HepG2 (cell line): ENCODE measurements around the gene TTC38. TPM values are rescaled to one million over a fixed set of nuclear protein-coding genes. Genes with fewer than 3 reads are reported as not detected.
A peak's percentile ranks its signal among the peaks of the same experiment; 100 is the strongest.

Source experiments
- ARNT2 ChIP-seq: sonication (generic); formaldehyde crosslinking; IDR thresholded peaks from 2 replicates; pipeline ENCODE4 v1.8.0; 2022; ENCODE audit warnings: mild to moderate bottlenecking, low read depth, missing genetic modification reagents, moderate library complexity
- CAMTA2 ChIP-seq: sonication (generic); formaldehyde crosslinking; IDR thresholded peaks from 2 replicates; pipeline ENCODE4 v1.4.0; 2020; ENCODE audit warnings: mild to moderate bottlenecking, missing genetic modification reagents, borderline replicate concordance
- FOSL1 ChIP-seq: sonication (generic); formaldehyde crosslinking; IDR thresholded peaks from 2 replicates; pipeline ENCODE4 v1.9.0; 2021; ENCODE audit warnings: missing genetic modification reagents, borderline replicate concordance
- KDM3A ChIP-seq: IDR thresholded peaks from 2 replicates; pipeline ENCODE4 v1.6.1; 2018; ENCODE audit warnings: low read depth, missing compliant biosample characterization
- MED8 ChIP-seq: sonication (generic); formaldehyde crosslinking; IDR thresholded peaks from 2 replicates; pipeline ENCODE4 v1.8.1; 2023; ENCODE audit warnings: mild to moderate bottlenecking, missing genetic modification reagents; ENCODE audit not compliant: insufficient replicate concordance
- NFYC ChIP-seq: IDR thresholded peaks from 2 replicates; pipeline ENCODE4 v1.6.1; 2016; ENCODE audit warnings: missing genetic modification reagents, missing compliant biosample characterization
- SMAD3 ChIP-seq: sonication (generic); formaldehyde crosslinking; IDR thresholded peaks from 2 replicates; pipeline ENCODE4 v1.4.0; 2020; ENCODE audit warnings: missing genetic modification reagents
- TBL1XR1 ChIP-seq: fragments of 150-350 bp; IDR thresholded peaks from 2 replicates; pipeline ENCODE4 v1.6.1; 2014; ENCODE audit warnings: borderline replicate concordance, low read length; ENCODE audit not compliant: partially characterized antibody
- ZKSCAN8 ChIP-seq: IDR thresholded peaks from 2 replicates; pipeline ENCODE4 v1.6.1; 2016; ENCODE audit warnings: borderline replicate concordance, missing genetic modification reagents, missing compliant biosample characterization
- ZNF143 ChIP-seq: sonication (generic); formaldehyde crosslinking; IDR thresholded peaks from 2 replicates; pipeline ENCODE4 v1.4.0; 2020; ENCODE audit warnings: missing genetic modification reagents
- ZNF343 ChIP-seq: sonication (generic); formaldehyde crosslinking; IDR thresholded peaks from 2 replicates; pipeline ENCODE4 v1.4.0; 2020; ENCODE audit warnings: mild to moderate bottlenecking, missing genetic modification reagents
- ZNF83 ChIP-seq: sonication (generic); formaldehyde crosslinking; IDR thresholded peaks from 2 replicates; pipeline ENCODE4 v1.4.0; 2020; ENCODE audit warnings: missing genetic modification reagents, mild to moderate bottlenecking, borderline replicate concordance
- polyA plus RNA-seq, 8 experiments: library from polyadenylated mRNA; depleted of rRNA in 3 of 8; stranded (reverse) in 7 of 8; unstranded in 1 of 8; fragments of >200 nt; fragmentation: Illumina TruSeq in 4 of 8; extraction: Trizol in 4 of 8; gene quantifications; 2 replicates each; pipeline versions ENCODE4 v1.2.1 to v1.2.3, GENCODE V29; 2011 to 2016; ENCODE audit warnings: low read depth in 4 of 8, missing spikeins in 1 of 8, mixed read lengths in 1 of 8; ENCODE audit not compliant: insufficient read depth in 1 of 8
- total RNA-seq, 5 experiments: library from RNA; depleted of rRNA; stranded (reverse); fragments of >200 nt; fragmentation: Illumina TruSeq; extraction: Trizol; gene quantifications; 2 replicates each; pipeline ENCODE4 v1.2.3, GENCODE V29; 2016; ENCODE audit warnings: low read depth in 1 of 5
- TF ChIP-seq, protein P1 (sequence below): sonication (generic); formaldehyde crosslinking; IDR thresholded peaks from 2 replicates; pipeline ENCODE4 v1.8.1; 2023; ENCODE audit warnings: mild to moderate bottlenecking, inconsistent platforms, moderate library complexity, missing genetic modification reagents, borderline replicate concordance
- TF ChIP-seq, protein P2 (sequence below): sonication (generic); formaldehyde crosslinking; IDR thresholded peaks from 2 replicates; pipeline ENCODE4 v1.4.0; 2020; ENCODE audit warnings: missing genetic modification reagents
- TF ChIP-seq, protein P3 (sequence below): sonication (generic); formaldehyde crosslinking; IDR thresholded peaks from 2 replicates; pipeline ENCODE4 v1.5.0; 2020; ENCODE audit warnings: mild to moderate bottlenecking, missing genetic modification reagents, borderline replicate concordance
- TF ChIP-seq, protein P4 (sequence below): sonication (generic); formaldehyde crosslinking; IDR thresholded peaks from 2 replicates; pipeline ENCODE4 v1.5.0; 2020; ENCODE audit warnings: mild to moderate bottlenecking, low read depth, missing genetic modification reagents, borderline replicate concordance
- TF ChIP-seq, protein P5 (sequence below): IDR thresholded peaks from 2 replicates; pipeline ENCODE4 v1.6.1; 2016; ENCODE audit warnings: low read depth, control low read depth
- TF ChIP-seq, protein P6 (sequence below): IDR thresholded peaks from 2 replicates; pipeline ENCODE4 v1.6.1; 2016; ENCODE audit warnings: mild to moderate bottlenecking, missing biosample characterization, missing genetic modification reagents

TTC38 gene
- total and polyA plus RNA-seq, 2 of the 13 experiments (the other 11 are each of a cell fraction or from before 2014, with no cell fraction given): 101 to 105 TPM

DNA sequence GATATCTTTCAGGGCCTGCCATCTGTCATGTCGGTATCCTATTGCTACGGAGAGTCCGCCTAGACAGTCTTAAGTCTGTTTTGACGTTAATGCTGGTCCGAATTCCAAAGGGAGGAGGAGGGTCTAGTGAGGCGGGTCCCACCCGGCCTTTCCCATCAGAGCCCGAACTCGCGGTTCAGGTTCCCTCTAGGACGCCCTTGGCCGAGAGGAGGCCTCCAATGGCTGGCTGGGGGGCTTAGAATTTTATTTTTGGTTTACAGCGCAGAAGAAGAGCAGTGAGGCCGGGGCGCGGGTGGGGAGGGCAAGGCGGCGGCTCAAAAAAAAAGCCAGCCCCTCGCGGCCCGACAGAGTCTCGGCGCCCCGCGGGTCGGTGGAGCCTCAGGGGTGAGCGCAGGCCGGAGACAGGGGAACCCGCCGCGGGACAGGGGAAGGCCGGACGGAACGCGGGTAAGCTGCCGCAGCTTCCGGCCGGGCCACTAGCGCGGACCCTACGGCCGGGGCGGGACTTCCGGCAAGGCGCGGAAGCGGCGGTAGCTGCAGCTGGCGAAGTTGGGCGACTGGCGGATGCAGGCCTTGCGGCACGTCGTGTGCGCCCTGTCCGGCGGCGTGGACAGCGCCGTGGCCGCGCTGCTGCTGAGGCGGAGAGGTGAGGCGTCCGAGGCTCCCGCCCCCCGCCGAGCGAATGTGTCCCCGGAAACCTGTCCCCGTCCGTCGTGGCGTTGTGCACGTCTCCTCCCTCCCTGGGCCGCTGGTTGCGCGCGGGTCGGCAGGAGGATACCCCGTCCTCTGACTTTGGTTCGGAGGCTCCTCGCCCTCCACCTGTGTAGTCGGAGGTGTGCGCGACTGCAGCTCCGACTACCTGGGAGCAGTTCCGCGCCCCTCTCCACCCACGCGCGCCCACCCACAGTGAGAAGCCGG is 67.7 kb downstream of the TTC38 start, which contains the start of gene TRMU (continued):
- TF ChIP-seq ZNF83 (CRISPR knock-in tag): 0 out of 2 replicates have a peak, but pooled peaks have one; percentile 62
- TF ChIP-seq KDM3A: peak; percentile 93
- TF ChIP-seq ZNF143 (CRISPR knock-in tag): 0 out of 2 replicates have a peak, but pooled peaks have one; percentile 55
- TF ChIP-seq, protein P1, sequence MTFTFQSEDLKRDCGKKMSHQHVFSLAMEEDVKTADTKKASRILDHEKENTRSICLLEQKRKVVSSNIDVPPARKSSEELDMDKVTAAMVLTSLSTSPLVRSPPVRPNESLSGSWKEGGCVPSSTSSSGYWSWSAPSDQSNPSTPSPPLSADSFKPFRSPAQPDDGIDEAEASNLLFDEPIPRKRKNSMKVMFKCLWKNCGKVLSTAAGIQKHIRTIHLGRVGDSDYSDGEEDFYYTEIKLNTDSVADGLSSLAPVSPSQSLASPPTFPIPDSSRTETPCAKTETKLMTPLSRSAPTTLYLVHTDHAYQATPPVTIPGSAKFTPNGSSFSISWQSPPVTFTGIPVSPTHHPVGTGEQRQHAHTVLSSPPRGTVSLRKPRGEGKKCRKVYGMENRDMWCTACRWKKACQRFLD (CRISPR knock-in tag): peak; percentile 83; the same call in 1 of the 2 replicates
- TF ChIP-seq, protein P2, sequence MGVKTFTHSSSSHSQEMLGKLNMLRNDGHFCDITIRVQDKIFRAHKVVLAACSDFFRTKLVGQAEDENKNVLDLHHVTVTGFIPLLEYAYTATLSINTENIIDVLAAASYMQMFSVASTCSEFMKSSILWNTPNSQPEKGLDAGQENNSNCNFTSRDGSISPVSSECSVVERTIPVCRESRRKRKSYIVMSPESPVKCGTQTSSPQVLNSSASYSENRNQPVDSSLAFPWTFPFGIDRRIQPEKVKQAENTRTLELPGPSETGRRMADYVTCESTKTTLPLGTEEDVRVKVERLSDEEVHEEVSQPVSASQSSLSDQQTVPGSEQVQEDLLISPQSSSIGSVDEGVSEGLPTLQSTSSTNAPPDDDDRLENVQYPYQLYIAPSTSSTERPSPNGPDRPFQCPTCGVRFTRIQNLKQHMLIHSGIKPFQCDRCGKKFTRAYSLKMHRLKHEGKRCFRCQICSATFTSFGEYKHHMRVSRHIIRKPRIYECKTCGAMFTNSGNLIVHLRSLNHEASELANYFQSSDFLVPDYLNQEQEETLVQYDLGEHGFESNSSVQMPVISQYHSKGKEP (CRISPR knock-in tag): peak; percentile 88; the same call in 1 of the 2 replicates
- TF ChIP-seq ZKSCAN8 (CRISPR knock-in tag): peak; percentile 22; the same call in 1 of the 2 replicates
- peak; percentile 94 for TF ChIP-seq ARNT2 (CRISPR knock-in tag)
- TF ChIP-seq ZNF343 (CRISPR knock-in tag): peak; percentile 76; the same call in 1 of the 2 replicates
- peak; percentile 83 for TF ChIP-seq MED8
- peak; percentile 85 for TF ChIP-seq SMAD3 (CRISPR knock-in tag)
- TF ChIP-seq TBL1XR1: no peak
- TF ChIP-seq, protein P3, sequence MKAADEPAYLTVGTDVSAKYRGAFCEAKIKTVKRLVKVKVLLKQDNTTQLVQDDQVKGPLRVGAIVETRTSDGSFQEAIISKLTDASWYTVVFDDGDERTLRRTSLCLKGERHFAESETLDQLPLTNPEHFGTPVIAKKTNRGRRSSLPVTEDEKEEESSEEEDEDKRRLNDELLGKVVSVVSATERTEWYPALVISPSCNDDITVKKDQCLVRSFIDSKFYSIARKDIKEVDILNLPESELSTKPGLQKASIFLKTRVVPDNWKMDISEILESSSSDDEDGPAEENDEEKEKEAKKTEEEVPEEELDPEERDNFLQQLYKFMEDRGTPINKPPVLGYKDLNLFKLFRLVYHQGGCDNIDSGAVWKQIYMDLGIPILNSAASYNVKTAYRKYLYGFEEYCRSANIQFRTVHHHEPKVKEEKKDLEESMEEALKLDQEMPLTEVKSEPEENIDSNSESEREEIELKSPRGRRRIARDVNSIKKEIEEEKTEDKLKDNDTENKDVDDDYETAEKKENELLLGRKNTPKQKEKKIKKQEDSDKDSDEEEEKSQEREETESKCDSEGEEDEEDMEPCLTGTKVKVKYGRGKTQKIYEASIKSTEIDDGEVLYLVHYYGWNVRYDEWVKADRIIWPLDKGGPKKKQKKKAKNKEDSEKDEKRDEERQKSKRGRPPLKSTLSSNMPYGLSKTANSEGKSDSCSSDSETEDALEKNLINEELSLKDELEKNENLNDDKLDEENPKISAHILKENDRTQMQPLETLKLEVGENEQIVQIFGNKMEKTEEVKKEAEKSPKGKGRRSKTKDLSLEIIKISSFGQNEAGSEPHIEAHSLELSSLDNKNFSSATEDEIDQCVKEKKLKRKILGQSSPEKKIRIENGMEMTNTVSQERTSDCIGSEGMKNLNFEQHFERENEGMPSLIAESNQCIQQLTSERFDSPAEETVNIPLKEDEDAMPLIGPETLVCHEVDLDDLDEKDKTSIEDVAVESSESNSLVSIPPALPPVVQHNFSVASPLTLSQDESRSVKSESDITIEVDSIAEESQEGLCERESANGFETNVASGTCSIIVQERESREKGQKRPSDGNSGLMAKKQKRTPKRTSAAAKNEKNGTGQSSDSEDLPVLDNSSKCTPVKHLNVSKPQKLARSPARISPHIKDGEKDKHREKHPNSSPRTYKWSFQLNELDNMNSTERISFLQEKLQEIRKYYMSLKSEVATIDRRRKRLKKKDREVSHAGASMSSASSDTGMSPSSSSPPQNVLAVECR: peak; percentile 95
- TF ChIP-seq NFYC (CRISPR knock-in tag): peak; percentile 37; the same call in 1 of the 2 replicates
- TF ChIP-seq, protein P4, sequence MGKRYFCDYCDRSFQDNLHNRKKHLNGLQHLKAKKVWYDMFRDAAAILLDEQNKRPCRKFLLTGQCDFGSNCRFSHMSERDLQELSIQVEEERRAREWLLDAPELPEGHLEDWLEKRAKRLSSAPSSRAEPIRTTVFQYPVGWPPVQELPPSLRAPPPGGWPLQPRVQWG (CRISPR knock-in tag): no peak
- TF ChIP-seq, protein P5, sequence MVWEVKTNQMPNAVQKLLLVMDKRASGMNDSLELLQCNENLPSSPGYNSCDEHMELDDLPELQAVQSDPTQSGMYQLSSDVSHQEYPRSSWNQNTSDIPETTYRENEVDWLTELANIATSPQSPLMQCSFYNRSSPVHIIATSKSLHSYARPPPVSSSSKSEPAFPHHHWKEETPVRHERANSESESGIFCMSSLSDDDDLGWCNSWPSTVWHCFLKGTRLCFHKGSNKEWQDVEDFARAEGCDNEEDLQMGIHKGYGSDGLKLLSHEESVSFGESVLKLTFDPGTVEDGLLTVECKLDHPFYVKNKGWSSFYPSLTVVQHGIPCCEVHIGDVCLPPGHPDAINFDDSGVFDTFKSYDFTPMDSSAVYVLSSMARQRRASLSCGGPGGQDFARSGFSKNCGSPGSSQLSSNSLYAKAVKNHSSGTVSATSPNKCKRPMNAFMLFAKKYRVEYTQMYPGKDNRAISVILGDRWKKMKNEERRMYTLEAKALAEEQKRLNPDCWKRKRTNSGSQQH (CRISPR knock-in tag): peak; percentile 90
- TF ChIP-seq, protein P6, sequence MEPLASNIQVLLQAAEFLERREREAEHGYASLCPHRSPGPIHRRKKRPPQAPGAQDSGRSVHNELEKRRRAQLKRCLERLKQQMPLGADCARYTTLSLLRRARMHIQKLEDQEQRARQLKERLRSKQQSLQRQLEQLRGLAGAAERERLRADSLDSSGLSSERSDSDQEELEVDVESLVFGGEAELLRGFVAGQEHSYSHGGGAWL (CRISPR knock-in tag): peak; percentile 86
- no peak for TF ChIP-seq FOSL1 (CRISPR knock-in tag)
- TF ChIP-seq CAMTA2 (CRISPR knock-in tag): peak; percentile 96
